ENCODE measurements around the gene NXNL1. TPM values are rescaled to one million over a fixed set of nuclear protein-coding genes. Genes with fewer than 3 reads are reported as not detected.

NXNL1 gene
- total and polyA plus RNA-seq, 8 donors, result 0.28 TPM; not detected in 7

DNA sequence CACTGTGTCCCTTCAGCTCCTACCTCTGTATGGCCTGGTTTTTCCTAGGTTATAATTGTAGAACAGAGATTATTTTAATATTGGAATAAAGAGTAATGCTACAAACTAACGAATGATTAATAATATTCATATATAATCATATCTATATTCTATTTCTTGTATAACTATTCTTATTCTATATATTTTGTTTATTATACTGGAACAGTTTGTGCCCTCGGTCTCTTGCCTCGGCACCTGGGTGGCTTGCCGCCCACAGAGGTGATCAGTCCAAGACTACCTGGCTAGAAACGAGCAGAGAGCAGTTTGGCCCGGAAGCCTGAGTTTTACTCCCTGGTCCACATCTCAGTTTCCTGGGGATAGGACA is 5.7 kb upstream of the NXNL1 start:
- no peaks in the 10 kb centered on the region for H3K9me3 ChIP-seq
- intact Hi-C loops (cut with DNase I), result no loop called here
- TF ChIP-seq, protein P1, sequence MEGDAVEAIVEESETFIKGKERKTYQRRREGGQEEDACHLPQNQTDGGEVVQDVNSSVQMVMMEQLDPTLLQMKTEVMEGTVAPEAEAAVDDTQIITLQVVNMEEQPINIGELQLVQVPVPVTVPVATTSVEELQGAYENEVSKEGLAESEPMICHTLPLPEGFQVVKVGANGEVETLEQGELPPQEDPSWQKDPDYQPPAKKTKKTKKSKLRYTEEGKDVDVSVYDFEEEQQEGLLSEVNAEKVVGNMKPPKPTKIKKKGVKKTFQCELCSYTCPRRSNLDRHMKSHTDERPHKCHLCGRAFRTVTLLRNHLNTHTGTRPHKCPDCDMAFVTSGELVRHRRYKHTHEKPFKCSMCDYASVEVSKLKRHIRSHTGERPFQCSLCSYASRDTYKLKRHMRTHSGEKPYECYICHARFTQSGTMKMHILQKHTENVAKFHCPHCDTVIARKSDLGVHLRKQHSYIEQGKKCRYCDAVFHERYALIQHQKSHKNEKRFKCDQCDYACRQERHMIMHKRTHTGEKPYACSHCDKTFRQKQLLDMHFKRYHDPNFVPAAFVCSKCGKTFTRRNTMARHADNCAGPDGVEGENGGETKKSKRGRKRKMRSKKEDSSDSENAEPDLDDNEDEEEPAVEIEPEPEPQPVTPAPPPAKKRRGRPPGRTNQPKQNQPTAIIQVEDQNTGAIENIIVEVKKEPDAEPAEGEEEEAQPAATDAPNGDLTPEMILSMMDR (IDR thresholded peaks at IDR 0.05), result no peak
- peaks cover 0 to 9% of the 10 kb centered on the region in 2 donors for H3K27me3 ChIP-seq
- H3K4me3 ChIP-seq, result no peak overlapping the region
- H3K27ac ChIP-seq, result no peak overlapping the region
- no peaks in the 10 kb centered on the region for H3K36me3 ChIP-seq
- DNase-seq (no peak), ATAC-seq (no peak)
- peaks cover 4 to 33% of the 10 kb centered on the region in 2 donors for H3K4me1 ChIP-seq

DNA sequence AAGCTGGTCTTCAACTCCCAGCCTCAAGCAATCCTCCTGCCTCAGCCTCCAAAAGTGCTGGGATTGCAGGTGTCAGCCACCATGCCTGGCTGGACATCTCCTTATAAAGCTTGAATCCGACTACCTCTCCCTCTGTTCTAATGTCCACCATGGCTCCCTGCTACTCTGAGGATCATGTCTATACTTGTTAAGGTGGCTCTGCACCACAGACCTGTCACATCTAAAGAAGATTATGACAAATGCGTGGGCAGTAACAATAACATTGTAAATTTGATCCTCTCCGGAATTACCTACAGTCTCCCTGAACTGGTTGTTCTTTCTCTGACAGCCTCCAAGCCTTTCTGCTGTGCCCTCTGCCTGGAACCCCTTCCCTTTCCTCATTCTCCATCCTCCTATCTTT is 1.8 kb downstream of the NXNL1 start:
- H3K27ac ChIP-seq, result no peak overlapping the region
- H3K4me3 ChIP-seq, result no peak overlapping the region
- intact Hi-C loops (cut with DNase I), result no loop called here
- no peaks in the 10 kb centered on the region for H3K36me3 ChIP-seq
- DNase-seq, result no peak
- no peaks in the 10 kb centered on the region for H3K9me3 ChIP-seq
- H3K4me1 ChIP-seq, result no peaks in the 10 kb centered on the region
- ATAC-seq, result no peak
- TF ChIP-seq, protein P1 (IDR thresholded peaks at IDR 0.05), result no peak
- H3K27me3 ChIP-seq, result peaks cover 22 to 80% of the 10 kb centered on the region in 2 donors

DNA sequence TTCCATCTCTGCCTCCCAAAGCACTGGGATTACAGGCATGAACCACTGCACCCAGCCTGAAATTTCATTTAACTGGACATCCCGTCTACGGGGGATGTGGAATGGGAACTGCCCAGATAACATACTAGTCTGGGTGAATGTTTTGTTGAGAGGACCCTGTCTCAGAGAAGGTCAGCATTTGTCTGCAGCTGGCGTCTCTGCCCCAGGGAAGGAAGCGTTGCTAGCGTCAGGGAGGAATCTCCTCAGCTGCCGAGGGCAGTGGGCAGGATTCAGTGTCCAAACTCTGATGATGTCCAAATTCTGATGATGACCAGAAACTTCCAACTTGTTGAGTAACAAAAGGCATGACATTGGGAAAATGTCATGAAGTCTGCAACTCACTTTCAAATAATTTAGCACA is 3.1 kb downstream of the NXNL1 start:
- TF ChIP-seq, protein P1 (IDR thresholded peaks at IDR 0.05), result no peak
- Histone ChIP-seq H3K4me3 (no peak overlapping the region), H3K27ac (no peak overlapping the region), H3K27me3 (peaks cover 22 to 87% of the 10 kb centered on the region in 2 donors), H3K36me3 (no peaks in the 10 kb centered on the region), H3K4me1 (no peaks in the 10 kb centered on the region), H3K9me3 (no peaks in the 10 kb centered on the region)
- no peak for DNase-seq
- no peak for ATAC-seq
- intact Hi-C loops (cut with DNase I), result no loop called here

DNA sequence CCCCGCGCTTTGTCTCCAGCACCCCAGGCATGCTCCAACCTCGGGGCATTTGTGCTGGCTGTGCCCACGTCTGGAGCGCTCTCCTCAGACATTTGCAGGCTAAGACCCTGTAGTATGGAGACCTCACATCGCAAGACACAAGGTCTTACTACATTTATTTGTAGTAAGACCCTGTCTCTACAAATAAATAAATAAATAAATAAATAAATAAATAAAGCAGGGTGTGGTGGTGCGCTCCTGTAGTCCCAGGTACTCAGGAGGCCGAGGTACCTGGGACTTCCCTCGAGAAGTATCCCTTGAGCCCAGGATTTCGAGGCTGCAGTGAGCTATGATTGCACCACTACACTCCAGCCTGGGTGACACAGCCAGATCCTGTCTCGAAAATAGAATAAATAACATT is 4.6 kb downstream of the NXNL1 start:
- Histone ChIP-seq H3K27ac (no peak overlapping the region), H3K4me3 (no peak overlapping the region), H3K27me3 (peaks cover 22 to 80% of the 10 kb centered on the region in 2 donors), H3K36me3 (no peaks in the 10 kb centered on the region), H3K9me3 (no peaks in the 10 kb centered on the region), H3K4me1 (no peaks in the 10 kb centered on the region)
- ATAC-seq, result no peak
- TF ChIP-seq, protein P1 (IDR thresholded peaks at IDR 0.05), result no peak
- intact Hi-C loops (cut with DNase I), result no loop called here
- DNase-seq, result no peak

DNA sequence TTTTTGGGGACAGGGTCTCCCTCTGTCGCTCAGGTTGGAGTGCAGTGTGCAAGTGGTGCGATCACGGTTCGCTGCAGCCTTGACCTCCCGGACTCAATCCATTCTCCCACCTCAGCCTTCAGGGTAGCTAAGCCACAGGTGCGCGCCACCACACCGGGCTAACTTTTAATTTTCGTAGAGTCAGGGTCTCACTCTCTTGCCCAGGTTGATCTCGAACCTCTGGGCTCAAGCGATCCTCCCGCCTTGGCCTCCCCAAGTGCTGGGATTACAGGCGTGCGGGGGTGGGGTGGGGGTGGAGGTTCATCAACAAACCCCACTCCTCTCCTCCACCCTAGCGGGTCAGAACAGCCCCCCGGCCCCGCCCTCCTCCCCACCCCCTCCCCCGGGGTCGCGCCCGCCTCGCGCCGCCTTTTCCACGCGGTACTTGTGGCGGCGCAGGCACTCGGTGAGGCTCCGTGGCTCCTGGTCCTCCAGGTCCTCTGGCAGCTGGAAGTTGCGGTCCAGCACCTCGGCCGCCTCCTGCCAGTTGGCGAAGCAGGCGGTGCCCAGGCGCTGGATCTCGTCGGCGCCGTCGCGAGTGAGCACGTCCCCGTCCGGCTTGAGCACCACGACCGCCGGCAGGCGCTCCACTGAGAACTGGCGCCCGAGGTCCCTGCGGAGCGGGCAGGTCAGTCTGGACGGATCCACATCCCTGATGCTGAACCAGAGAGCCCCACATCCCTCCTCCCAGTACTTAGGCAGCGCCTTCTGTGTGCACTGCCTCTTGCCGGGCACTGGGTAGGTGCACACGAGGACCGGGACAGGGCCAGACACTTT is 5.2 kb downstream of the NXNL1 start:
- no peak for ATAC-seq
- intact Hi-C loops (cut with DNase I), result no loop called here

More for the DNA sequence above, 5.2 kb downstream of the NXNL1 start:
- no peak for DNase-seq
- Histone ChIP-seq H3K9me3 (no peaks in the 10 kb centered on the region), H3K36me3 (no peaks in the 10 kb centered on the region), H3K27me3 (peaks cover 22 to 78% of the 10 kb centered on the region in 2 donors), H3K4me1 (no peaks in the 10 kb centered on the region), H3K27ac (no peak overlapping the region), H3K4me3 (no peak overlapping the region)
- TF ChIP-seq, protein P1 (IDR thresholded peaks at IDR 0.05), result no peak

All from left lung (tissue), 10 donors.